Loucy (cell line): ENCODE measurements around the gene SPATC1L.

ENCODE experiments used
- H2AFZ ChIP-seq: fragments of 200-600 bp; sonication (generic); 2 replicates; pipeline ENCODE4 v1.6.0; 2016; ENCODE audit warnings: antibody characterized with exemption, mild to moderate bottlenecking, low read length, moderate library complexity
- H3F3A ChIP-seq: fragments of 200-600 bp; 2 replicates; pipeline ENCODE4 v1.6.0; 2016; ENCODE audit warnings: antibody characterized with exemption, low read depth, mild to moderate bottlenecking
- H3K27me3 ChIP-seq: fragments of 200-600 bp; sonication (generic); 2 replicates; pipeline ENCODE4 v1.6.1; 2014; ENCODE audit warnings: low read length, mild to moderate bottlenecking; ENCODE audit not compliant: insufficient read depth, poor library complexity, severe bottlenecking
- H3K36me3 ChIP-seq: fragments of 200-600 bp; sonication (generic); 2 replicates; pipeline ENCODE4 v1.6.1; 2016; ENCODE audit warnings: low read length; ENCODE audit not compliant: insufficient read depth
- H3K4me1 ChIP-seq: fragments of 200-600 bp; sonication (generic); 2 replicates; pipeline ENCODE4 v1.5.1; 2014; ENCODE audit warnings: low read length, mild to moderate bottlenecking; ENCODE audit not compliant: insufficient read depth, poor library complexity, severe bottlenecking
- H3K4me2 ChIP-seq: fragments of 200-600 bp; sonication (generic); 2 replicates; pipeline ENCODE4 v1.6.0; 2014; ENCODE audit warnings: antibody characterized with exemption, low read length, low read depth, mild to moderate bottlenecking; ENCODE audit not compliant: poor library complexity, severe bottlenecking
- H3K4me3 ChIP-seq: fragments of 200-600 bp; sonication (generic); 2 replicates; pipeline ENCODE4 v1.5.1; 2014; ENCODE audit warnings: low read length, mild to moderate bottlenecking, mixed read lengths; ENCODE audit not compliant: poor library complexity, severe bottlenecking
- H3K79me2 ChIP-seq: fragments of 200-600 bp; sonication (generic); 2 replicates; pipeline ENCODE4 v1.6.1; 2014; ENCODE audit warnings: low read length; ENCODE audit not compliant: insufficient read depth
- H3K9ac ChIP-seq: fragments of 200-600 bp; sonication (generic); 2 replicates; pipeline ENCODE4 v1.6.0; 2014; ENCODE audit warnings: mild to moderate bottlenecking, low read depth, low read length, moderate library complexity; ENCODE audit not compliant: poor library complexity, severe bottlenecking
- H3K9me2 ChIP-seq: fragments of 200-600 bp; sonication (generic); replicated peaks from 2 replicates; pipeline ENCODE4 v1.6.1; 2016; ENCODE audit warnings: low read depth, low read length, mixed read lengths
- H3K9me3 ChIP-seq: fragments of 200-600 bp; sonication (generic); 2 replicates; pipeline ENCODE4 v1.6.1; 2014; ENCODE audit warnings: mild to moderate bottlenecking, antibody characterized with exemption, low read length, low read depth; ENCODE audit not compliant: insufficient read depth
- H4K20me1 ChIP-seq: fragments of 200-600 bp; sonication (generic); 2 replicates; pipeline ENCODE4 v1.6.0; 2014; ENCODE audit warnings: antibody characterized with exemption, low read length, mild to moderate bottlenecking; ENCODE audit not compliant: insufficient read depth, poor library complexity, severe bottlenecking
- CTCF ChIP-seq: fragments of 200-600 bp; sonication (generic); conservative IDR thresholded peaks from 2 replicates; pipeline ENCODE4 v1.5.1; 2014; ENCODE audit warnings: mild to moderate bottlenecking, antibody characterized with exemption, low read length
- EZH2phosphoT487 ChIP-seq: fragments of 200-600 bp; IDR thresholded peaks from 2 replicates; pipeline ENCODE4 v1.6.1; 2018; ENCODE audit warnings: antibody characterized with exemption, mild to moderate bottlenecking, moderate library complexity, borderline replicate concordance

The SPATC1L gene

GRCh38 chr21:46205766-46206162, 21.5 kb upstream of the SPATC1L start:
- H3K9me3 ChIP-seq: no peaks in the 10 kb centered on the region

GRCh38 chr21:46205166-46205565, 20.9 kb upstream of the SPATC1L start:
- no peaks in the 10 kb centered on the region for H3K27me3 ChIP-seq
- no peaks in the 10 kb centered on the region for H3K9me2 ChIP-seq
- no peak overlapping the region for H3K4me3 ChIP-seq
- no peaks in the 10 kb centered on the region for H3K9me3 ChIP-seq
- TF ChIP-seq EZH2phosphoT487 (no peak), CTCF (no peak)
- peaks cover 55% of the 10 kb centered on the region; the same call in 1 of the 2 replicates for H3K36me3 ChIP-seq
- H3F3A ChIP-seq: no peaks in the 10 kb centered on the region
- H3K4me2 ChIP-seq: no peak overlapping the region
- H2AFZ ChIP-seq: no peak overlapping the region
- H3K79me2 ChIP-seq: no peaks in the 10 kb centered on the region
- no peaks in the 10 kb centered on the region for H4K20me1 ChIP-seq
- no peaks in the 10 kb centered on the region for H3K4me1 ChIP-seq
- no peak overlapping the region for H3K9ac ChIP-seq

More at GRCh38 chr21:46205766-46206162, 21.5 kb upstream of the SPATC1L start:
- Histone ChIP-seq H2AFZ (no peak overlapping the region), H3K4me3 (no peak overlapping the region), H3K36me3 (peaks cover 52% of the 10 kb centered on the region; the same call in 1 of the 2 replicates), H4K20me1 (no peaks in the 10 kb centered on the region), H3K79me2 (no peaks in the 10 kb centered on the region), H3K4me1 (no peaks in the 10 kb centered on the region), H3K9me2 (no peaks in the 10 kb centered on the region), H3K27me3 (no peaks in the 10 kb centered on the region), H3F3A (no peaks in the 10 kb centered on the region), H3K9ac (no peak overlapping the region), H3K4me2 (no peak overlapping the region)
- TF ChIP-seq EZH2phosphoT487 (no peak), CTCF (no peak)

DNA sequence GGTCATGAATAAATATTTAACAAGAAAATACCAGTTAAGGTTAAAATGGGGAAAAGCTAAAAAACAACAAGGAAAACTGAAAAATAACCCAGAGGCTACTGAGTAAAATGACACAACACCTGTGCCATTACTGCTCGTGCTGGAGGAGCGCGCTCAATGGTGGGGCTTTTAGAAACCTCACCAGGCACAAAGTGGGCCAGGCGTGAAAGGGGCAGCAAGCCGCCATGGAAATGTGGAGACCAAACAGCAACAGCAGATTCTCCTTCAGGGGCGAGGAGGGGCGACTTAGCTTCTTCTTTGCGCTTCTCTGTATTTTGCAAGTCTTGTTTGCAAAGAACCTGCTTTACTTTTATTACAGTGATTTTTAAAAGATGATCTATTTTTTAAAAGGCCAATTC, 18.9 kb upstream of the SPATC1L start:
- H2AFZ ChIP-seq: no peak overlapping the region
- no peaks in the 10 kb centered on the region for H3K79me2 ChIP-seq
- no peak overlapping the region for H3K4me3 ChIP-seq
- H3K27me3 ChIP-seq: no peaks in the 10 kb centered on the region
- no peak overlapping the region for H3K9ac ChIP-seq
- H3F3A ChIP-seq: no peaks in the 10 kb centered on the region
- no peaks in the 10 kb centered on the region for H4K20me1 ChIP-seq
- H3K4me2 ChIP-seq: no peak overlapping the region
- H3K9me3 ChIP-seq: 0 out of 2 replicates have a peak, but pooled peaks cover 3% of the 10 kb centered on the region
- TF ChIP-seq EZH2phosphoT487 (no peak), CTCF (no peak)
- no peaks in the 10 kb centered on the region for H3K9me2 ChIP-seq
- peaks cover 55% of the 10 kb centered on the region; the same call in 1 of the 2 replicates for H3K36me3 ChIP-seq
- no peaks in the 10 kb centered on the region for H3K4me1 ChIP-seq
